Measurements from ENCODE around the gene MICA. TPM values are rescaled to one million over a fixed set of nuclear protein-coding genes. Genes with fewer than 3 reads are reported as not detected.
"Not testable (repeated sequence)": the region's sequence is repeated elsewhere in the genome, so short reads cannot be mapped to it uniquely, and the experiment has no call there.

Gene MICA
- total RNA-seq, 1 donor from 2014 or later: 51.6 TPM

GRCh38 chr6:31365864-31366263 lies 37.5 kb upstream of the MICA start:
- TF ChIP-seq CTCF (IDR thresholded peaks at IDR 0.05; ENCODE audit: insufficient read depth, low read length, severe bottlenecking): no peak
- no peak for FAIRE-seq
- H3K36me3 ChIP-seq (ENCODE audit: control insufficient read depth, insufficient read depth, low read length): no peaks in the 10 kb centered on the region
- H3K4me3 ChIP-seq (ENCODE audit: low read depth, low read length): no peak overlapping the region
- DNase-seq (ENCODE audit: low read depth): no peak
- peaks cover 9% of the 10 kb centered on the region for H3K27me3 ChIP-seq (ENCODE audit: control insufficient read depth, insufficient read depth, low read length)

- no peaks in the 10 kb centered on the region for H3K36me3 ChIP-seq (ENCODE audit: control insufficient read depth, insufficient read depth, low read length)
- DNase-seq (ENCODE audit: low read depth) (peak; percentile 80), FAIRE-seq (peak; percentile 40)
- H3K4me3 ChIP-seq (ENCODE audit: low read depth, low read length): no peak overlapping the region
- H3K27me3 ChIP-seq (ENCODE audit: control insufficient read depth, insufficient read depth, low read length): peaks cover 9% of the 10 kb centered on the region
- TF ChIP-seq CTCF (IDR thresholded peaks at IDR 0.05; ENCODE audit: insufficient read depth, low read length, severe bottlenecking): peak; percentile 99
Observed at GRCh38 chr6:31366693-31367470, 36.5 kb upstream of the MICA start.

GRCh38 chr6:31368461-31368860 lies 34.9 kb upstream of the MICA start:
- DNase-seq (ENCODE audit: low read depth): peak; percentile 10
- H3K4me3 ChIP-seq (ENCODE audit: low read depth, low read length): no peak overlapping the region
- TF ChIP-seq CTCF (IDR thresholded peaks at IDR 0.05; ENCODE audit: insufficient read depth, low read length, severe bottlenecking): no peak
- no peak for FAIRE-seq
- H3K27me3 ChIP-seq (ENCODE audit: control insufficient read depth, insufficient read depth, low read length): peaks cover 9% of the 10 kb centered on the region
- no peaks in the 10 kb centered on the region for H3K36me3 ChIP-seq (ENCODE audit: control insufficient read depth, insufficient read depth, low read length)

- DNase-seq (ENCODE audit: low read depth); FAIRE-seq; H3K4me3 ChIP-seq (ENCODE audit: low read depth, low read length); H3K27me3 ChIP-seq (ENCODE audit: control insufficient read depth, insufficient read depth, low read length); H3K36me3 ChIP-seq (ENCODE audit: control insufficient read depth, insufficient read depth, low read length): not testable (repeated sequence)
- TF ChIP-seq CTCF (IDR thresholded peaks at IDR 0.05; ENCODE audit: insufficient read depth, low read length, severe bottlenecking): peak; percentile 55
Observed at GRCh38 chr6:31374118-31374517, 29.3 kb upstream of the MICA start.

- Histone ChIP-seq H3K27me3 (ENCODE audit: control insufficient read depth, insufficient read depth, low read length) (peaks cover 1% of the 10 kb centered on the region), H3K36me3 (ENCODE audit: control insufficient read depth, insufficient read depth, low read length) (no peaks in the 10 kb centered on the region), H3K4me3 (ENCODE audit: low read depth, low read length) (no peak overlapping the region)
- TF ChIP-seq CTCF (IDR thresholded peaks at IDR 0.05; ENCODE audit: insufficient read depth, low read length, severe bottlenecking): no peak
- FAIRE-seq: no peak
- no peak for DNase-seq (ENCODE audit: low read depth)
Observed at GRCh38 chr6:31375699-31376098, 27.7 kb upstream of the MICA start.

- no peak for TF ChIP-seq CTCF (IDR thresholded peaks at IDR 0.05; ENCODE audit: insufficient read depth, low read length, severe bottlenecking)
- Histone ChIP-seq H3K36me3 (ENCODE audit: control insufficient read depth, insufficient read depth, low read length) (no peaks in the 10 kb centered on the region), H3K4me3 (ENCODE audit: low read depth, low read length) (no peak overlapping the region), H3K27me3 (ENCODE audit: control insufficient read depth, insufficient read depth, low read length) (peaks cover 1% of the 10 kb centered on the region)
- FAIRE-seq: no peak
- no peak for DNase-seq (ENCODE audit: low read depth)
Observed at GRCh38 chr6:31377029-31377428, 26.4 kb upstream of the MICA start.

All from bronchial epithelial cell (primary cell).